ENCODE data around the gene GLYATL2. TPM values are rescaled to one million over a fixed set of nuclear protein-coding genes. Genes with fewer than 3 reads are reported as not detected.

Gene GLYATL2
- total and polyA plus RNA-seq, 8 donors: not detected

- intact Hi-C loops (cut with DNase I): no loop called here
- no peaks in the 10 kb centered on the region for H3K36me3 ChIP-seq
- no peaks in the 10 kb centered on the region for H3K27me3 ChIP-seq
- no peak overlapping the region for H3K27ac ChIP-seq
- no peaks in the 10 kb centered on the region for H3K4me1 ChIP-seq
- no peak for ATAC-seq
- H3K4me3 ChIP-seq: no peak overlapping the region
- no peak for FAIRE-seq
- TF ChIP-seq CTCF (IDR thresholded peaks at IDR 0.05): no peak
- DNase-seq: no peak
- no peaks in the 10 kb centered on the region for H3K9me3 ChIP-seq
Measured at GRCh38 chr11:58880166-58880565, 35.7 kb upstream of the GLYATL2 start.

- DNase-seq (no peak), FAIRE-seq (no peak), ATAC-seq (no peak)
- no peaks in the 10 kb centered on the region for H3K36me3 ChIP-seq
- WGBS, 2 donors: 74 to 79% methylated on average over 2 of the region's 2 CpGs
- no peak for TF ChIP-seq CTCF (IDR thresholded peaks at IDR 0.05)
- no peaks in the 10 kb centered on the region for H3K9me3 ChIP-seq
- no peak overlapping the region for H3K4me3 ChIP-seq
- intact Hi-C loops (cut with DNase I): no loop called here
- H3K4me1 ChIP-seq: no peaks in the 10 kb centered on the region
- H3K27me3 ChIP-seq: no peaks in the 10 kb centered on the region
- H3K27ac ChIP-seq: no peak overlapping the region
Measured at GRCh38 chr11:58867556-58867955, 23.1 kb upstream of the GLYATL2 start.

GRCh38 chr11:58866788-58867187, 22.3 kb upstream of the GLYATL2 start:
- no peak for TF ChIP-seq CTCF (IDR thresholded peaks at IDR 0.05)
- ATAC-seq (no peak), DNase-seq (no peak), FAIRE-seq (no peak)
- Histone ChIP-seq H3K9me3 (no peaks in the 10 kb centered on the region), H3K27me3 (no peaks in the 10 kb centered on the region), H3K36me3 (no peaks in the 10 kb centered on the region), H3K4me3 (no peak overlapping the region), H3K27ac (no peak overlapping the region), H3K4me1 (no peaks in the 10 kb centered on the region)
- intact Hi-C loops (cut with DNase I): no loop called here
- WGBS, 2 donors: 90 to 91% methylated on average over 1 of the region's 1 CpG

- ATAC-seq (no peak), FAIRE-seq (no peak), DNase-seq (no peak)
- intact Hi-C loops (cut with DNase I): no loop called here
- no peaks in the 10 kb centered on the region for H3K27me3 ChIP-seq
- TF ChIP-seq CTCF (IDR thresholded peaks at IDR 0.05): no peak
- no peak overlapping the region for H3K27ac ChIP-seq
- no peaks in the 10 kb centered on the region for H3K4me1 ChIP-seq
- WGBS, 2 donors: 0 to 33% methylated on average over 1 of the region's 1 CpG
- H3K9me3 ChIP-seq: no peaks in the 10 kb centered on the region
- no peaks in the 10 kb centered on the region for H3K36me3 ChIP-seq
- no peak overlapping the region for H3K4me3 ChIP-seq
Measured at GRCh38 chr11:58864335-58864734, 19.8 kb upstream of the GLYATL2 start.

GRCh38 chr11:58863697-58864096, 19.2 kb upstream of the GLYATL2 start:
- no peak for DNase-seq
- Histone ChIP-seq H3K9me3 (no peaks in the 10 kb centered on the region), H3K27me3 (no peaks in the 10 kb centered on the region), H3K4me3 (no peak overlapping the region), H3K36me3 (no peaks in the 10 kb centered on the region), H3K27ac (no peak overlapping the region), H3K4me1 (no peaks in the 10 kb centered on the region)
- no peak for TF ChIP-seq CTCF (IDR thresholded peaks at IDR 0.05)
- no peak for FAIRE-seq
- intact Hi-C loops (cut with DNase I): no loop called here
- ATAC-seq: no peak
- 35 to 40% methylated on average over 1 of the region's 1 CpG for WGBS, 2 donors

All from pancreas (tissue), 10 donors.